Measurements from ENCODE around the gene CHSY3.
A peak's percentile ranks its signal among the peaks of the same experiment; 100 is the strongest.

CHSY3 gene

DNA sequence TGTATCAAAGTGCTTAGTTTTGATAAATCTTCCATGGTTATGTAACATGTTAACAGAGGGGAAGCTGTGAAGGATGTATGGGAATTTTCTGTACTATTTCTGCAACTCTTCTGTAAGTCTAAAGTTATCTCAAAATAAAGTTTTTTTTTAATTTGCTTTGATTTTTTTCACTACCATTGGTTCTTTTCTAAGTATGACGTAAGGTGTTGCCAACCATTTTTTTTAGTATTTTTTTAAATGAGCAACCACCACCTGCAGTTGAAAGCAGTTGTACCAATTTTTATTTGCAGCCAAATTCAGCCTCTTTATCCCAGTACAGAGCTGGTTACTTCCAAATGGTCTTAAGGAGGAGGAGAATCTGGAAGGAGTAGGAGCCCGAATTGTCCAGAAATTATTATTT lies 192.2 kb downstream of the CHSY3 start:
- DNase-seq (ENCODE audit: low read depth in 2 of 2): no peak

DNA sequence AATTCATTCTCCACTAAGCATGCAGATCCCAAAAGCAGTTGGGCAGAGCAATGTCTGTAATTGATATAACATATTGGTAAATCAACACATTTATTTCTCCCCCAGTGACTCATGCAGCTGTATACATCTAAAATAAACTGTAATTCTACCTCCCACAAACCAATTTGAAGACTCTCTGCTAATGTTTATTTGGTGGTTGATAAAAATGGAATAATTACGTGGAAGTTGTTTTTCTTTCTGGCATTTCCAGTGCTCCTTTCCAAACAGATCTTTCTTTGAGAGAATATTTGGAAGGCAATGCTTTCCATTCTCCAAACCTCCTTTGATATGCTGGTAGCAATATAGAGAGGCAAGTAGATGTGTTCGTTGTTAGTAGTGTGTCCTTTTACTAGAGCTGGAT lies 194.7 kb downstream of the CHSY3 start:
- DNase-seq (ENCODE audit: low read depth in 2 of 2): no peak

DNA sequence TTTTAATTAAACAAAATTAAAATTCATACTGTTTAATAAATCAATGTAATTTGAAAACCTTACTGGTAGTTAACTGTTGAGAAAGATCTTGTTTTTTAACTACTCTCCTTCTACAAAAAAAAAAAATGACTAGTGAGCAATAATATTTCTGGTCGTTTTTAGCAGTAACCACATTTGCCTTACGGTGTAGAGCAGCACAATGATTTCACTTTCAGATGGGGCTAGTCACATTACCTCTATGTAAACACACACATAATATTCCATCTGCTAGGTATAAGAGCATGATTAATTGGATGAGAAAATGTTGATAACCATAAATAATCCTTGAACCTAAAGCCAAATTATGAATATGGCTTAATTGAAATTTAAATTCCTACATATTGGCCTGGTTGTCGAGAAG lies 198.1 kb downstream of the CHSY3 start:
- no peak for DNase-seq (ENCODE audit: low read depth in 2 of 2)

DNA sequence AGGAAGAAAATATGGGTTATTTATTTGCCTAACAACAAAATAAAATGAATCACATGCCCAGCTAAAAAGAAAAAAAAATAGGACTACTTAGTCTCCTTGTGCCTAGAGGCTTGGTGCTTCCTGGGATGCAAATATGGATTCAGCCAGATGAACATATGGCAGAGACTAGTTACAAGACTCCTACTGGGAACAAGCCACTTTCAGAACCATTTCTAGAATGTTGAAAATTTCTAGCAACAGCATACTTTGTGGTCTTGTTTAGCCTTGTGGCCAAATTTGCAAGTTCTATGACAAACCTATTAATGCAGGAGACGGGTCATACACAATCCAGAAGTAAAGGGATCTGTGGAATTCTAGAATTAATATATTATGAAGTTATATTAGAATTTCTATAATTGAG lies 198.7 kb downstream of the CHSY3 start:
- no peak for DNase-seq (ENCODE audit: low read depth in 2 of 2)

DNA sequence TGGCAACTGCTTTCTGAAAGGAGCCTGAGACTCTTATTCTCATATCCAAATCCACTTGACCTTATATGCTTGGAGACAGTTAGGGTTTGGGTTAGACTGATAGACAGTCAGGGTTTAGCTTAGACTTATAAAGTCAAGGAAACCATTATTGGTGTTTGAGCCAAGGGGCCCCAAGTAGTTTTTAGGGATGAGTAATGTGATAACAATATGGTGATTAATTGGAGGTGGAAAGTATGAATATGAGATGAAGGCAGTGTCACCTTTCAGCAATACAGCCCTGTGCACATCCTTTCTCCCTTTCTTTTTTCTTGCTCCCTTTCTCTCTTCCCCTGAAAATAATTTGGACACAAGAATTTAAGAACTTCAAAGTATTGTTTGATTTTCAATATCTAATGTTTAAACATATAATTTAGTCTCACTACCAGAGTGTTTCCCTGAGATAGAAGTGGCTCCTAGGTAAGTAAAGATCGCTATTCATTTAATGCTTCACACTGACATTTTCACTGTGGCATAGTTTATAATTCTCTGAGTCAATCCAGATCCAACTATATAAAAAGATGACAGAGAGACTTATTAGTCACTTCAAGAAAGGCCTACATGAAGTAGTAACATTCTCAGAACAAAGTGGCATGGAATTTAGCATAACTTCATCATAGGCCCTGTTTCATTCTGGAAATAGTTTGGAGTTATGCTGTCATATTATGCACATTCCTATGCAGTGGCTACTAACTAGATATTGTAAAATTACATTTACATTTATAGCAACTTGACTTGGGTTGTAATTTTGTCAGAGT lies 200.8 kb downstream of the CHSY3 start:
- peak in 1 of 2 experiments; percentile 22 for DNase-seq (ENCODE audit: low read depth in 2 of 2)

DNA sequence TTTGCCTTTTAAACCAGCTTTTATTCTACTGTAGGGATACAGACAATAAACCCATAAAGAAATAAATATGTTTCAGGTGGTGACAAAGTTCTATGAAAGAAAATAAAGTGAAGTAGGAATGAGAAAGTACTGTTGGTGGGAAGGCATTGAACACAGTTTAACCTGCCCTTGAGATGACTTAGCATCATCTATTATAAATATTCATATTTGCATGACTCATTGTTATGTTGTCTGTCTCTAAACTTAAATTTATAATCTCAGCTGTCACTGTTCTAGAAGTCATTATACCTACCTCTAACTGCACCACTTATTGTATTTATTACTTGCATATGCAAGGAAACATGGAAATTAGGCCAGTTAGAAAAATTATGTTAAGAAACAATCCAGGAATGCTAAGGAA lies 202.2 kb downstream of the CHSY3 start:
- no peak for DNase-seq (ENCODE audit: low read depth in 2 of 2)

DNA sequence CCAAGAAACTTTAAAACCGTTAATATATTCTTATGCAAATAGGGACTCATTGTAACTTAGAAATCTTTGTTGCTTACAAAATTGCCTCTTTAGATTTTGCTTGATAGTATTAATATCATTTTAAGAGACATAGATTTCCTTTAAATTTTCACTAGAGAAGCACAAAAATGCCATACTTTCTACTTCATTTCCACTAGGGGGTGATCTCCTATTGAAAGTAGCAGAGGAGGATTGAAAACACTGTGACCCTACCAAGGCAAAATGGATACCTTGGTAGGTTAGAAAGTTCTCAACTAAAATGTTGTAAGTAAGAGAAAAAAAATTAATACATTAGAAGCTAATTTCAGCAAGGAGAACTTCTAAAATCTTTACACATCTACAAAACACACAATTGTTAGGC lies 204.9 kb downstream of the CHSY3 start:
- no peak for DNase-seq (ENCODE audit: low read depth in 2 of 2)

DNA sequence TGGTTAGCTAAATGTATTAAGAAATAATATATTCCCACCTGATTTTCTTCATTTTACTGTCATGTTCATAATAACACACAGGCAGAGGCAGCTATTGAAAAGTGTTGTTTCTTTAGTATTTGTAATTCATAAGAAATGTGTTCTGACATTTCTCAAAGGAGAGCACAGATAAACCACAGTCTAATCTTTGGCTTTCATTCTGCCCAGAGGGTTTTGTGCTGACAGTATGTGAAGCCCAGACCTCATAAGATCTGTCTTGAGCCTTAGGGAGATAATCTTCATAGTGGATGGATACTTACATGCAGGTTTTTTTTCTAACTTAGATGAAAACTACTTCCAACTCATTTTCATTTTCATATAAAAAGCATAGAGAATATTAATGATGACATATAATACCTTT lies 206.1 kb downstream of the CHSY3 start:
- no peak for DNase-seq (ENCODE audit: low read depth in 2 of 2)

DNA sequence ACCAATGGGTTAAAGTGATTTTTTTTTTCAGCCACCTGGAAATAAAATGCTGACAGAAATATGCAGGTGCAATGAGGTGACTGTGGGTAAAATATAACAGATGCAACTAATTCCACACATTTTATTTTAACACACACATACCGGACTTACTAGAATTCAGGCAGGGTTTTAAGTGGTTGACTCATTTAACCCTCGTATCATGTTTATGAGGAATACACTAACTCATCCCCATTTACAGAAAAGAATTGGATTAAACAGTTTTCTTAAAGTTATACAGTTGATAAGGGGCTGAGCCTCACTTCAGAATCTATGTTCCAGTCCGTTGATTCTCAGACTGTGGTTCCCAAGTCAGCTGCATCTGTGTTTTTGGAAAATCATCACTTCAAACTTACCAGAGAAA lies 207.5 kb downstream of the CHSY3 start:
- DNase-seq (ENCODE audit: low read depth in 2 of 2): no peak

DNA sequence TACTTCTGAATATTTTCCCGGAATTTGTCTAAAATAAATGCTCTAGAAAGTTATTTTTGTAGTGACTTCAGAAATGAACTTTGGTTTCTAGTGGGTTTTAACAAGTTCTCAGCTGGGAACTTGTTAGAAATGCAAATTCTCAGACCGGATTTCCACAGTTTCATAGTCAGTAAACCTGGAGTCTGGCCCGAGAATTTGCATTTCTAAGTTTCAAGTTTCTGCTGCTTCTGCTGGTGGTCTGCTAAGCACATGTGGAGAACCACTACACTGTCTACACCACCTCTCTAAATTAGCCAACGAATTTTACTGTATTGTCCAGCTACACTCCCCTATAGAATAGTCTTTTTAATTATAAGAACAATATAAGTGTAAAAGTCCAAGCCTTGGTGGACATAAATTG lies 208.0 kb downstream of the CHSY3 start:
- no peak for DNase-seq (ENCODE audit: low read depth in 2 of 2)

DNA sequence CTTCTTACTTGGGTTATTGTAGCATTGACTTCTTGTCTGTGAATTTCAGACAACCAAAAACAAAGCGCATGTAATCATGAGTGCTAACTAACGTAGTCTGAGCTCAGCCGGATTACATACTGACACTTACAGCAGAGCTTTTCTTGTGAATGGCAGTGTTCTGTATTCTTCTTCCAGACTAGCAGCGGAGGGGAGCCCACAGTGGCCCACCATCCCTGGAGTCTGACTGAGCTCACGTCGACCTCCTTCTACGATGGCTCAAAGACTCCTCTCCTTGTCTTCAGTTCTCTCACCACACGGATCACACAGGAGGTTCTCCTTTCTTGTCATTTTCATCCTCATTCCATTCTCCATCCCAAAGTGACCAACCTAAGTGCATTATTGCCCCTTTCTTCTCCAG lies 211.4 kb downstream of the CHSY3 start:
- no peak for DNase-seq (ENCODE audit: low read depth in 2 of 2)

DNA sequence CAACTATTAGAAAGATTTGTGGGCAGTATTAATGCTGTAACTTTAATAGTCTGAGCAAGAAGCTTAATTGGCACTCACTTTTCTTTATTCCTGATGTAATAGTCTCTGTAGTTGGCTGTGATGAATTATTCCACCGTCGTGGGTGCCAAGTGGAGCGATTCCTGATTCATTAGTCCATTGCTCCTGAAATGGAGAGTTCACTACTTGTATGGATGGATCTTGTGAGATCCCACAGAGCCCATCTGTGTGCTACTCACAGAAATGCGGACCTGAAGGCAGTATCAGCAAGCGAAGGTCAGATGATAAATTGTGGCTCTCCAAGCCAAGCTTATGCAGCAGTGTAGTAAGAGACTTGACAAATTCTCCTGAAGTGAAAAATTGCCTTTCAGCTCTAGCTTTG lies 212.2 kb downstream of the CHSY3 start:
- no peak for DNase-seq (ENCODE audit: low read depth in 2 of 2)

DNA sequence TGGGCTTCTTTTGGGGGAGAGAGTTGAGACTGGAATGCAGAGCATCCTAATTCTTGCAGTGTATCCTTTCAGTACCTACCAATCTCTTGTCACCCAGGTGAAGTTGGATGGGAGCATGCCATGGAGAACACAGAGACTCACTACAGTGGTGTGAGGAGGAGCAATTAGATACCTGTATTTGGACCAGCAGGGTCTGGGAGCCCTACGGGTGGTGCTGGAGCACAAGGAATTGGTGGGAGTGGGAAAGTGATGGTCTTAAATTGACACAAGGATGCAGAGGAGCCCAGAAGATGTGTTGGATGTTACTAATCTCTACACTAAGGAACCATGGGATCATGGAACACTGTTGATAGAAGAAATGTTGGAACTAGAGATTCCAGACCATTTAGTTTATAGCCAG lies 212.7 kb downstream of the CHSY3 start:
- no peak for DNase-seq (ENCODE audit: low read depth in 2 of 2)

DNA sequence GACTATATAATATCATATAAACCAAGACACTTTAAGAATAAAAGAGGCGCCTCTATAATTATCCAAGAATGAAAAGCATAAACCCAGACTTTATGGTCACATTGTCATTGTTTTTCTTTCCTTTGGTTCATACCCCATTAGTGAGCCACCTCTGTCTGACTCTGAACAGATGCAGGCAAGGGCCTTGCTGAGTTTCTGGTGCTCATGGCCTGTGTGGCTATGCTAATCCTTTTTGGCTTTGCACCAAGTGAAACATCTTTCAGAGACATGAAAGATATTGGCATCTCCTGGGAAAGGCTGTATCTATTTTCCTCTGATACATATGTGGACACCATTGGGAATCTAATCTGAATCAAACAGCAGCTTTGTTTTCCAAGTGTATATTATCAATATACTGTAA lies 222.5 kb downstream of the CHSY3 start:
- no peak for DNase-seq (ENCODE audit: low read depth in 2 of 2)

DNA sequence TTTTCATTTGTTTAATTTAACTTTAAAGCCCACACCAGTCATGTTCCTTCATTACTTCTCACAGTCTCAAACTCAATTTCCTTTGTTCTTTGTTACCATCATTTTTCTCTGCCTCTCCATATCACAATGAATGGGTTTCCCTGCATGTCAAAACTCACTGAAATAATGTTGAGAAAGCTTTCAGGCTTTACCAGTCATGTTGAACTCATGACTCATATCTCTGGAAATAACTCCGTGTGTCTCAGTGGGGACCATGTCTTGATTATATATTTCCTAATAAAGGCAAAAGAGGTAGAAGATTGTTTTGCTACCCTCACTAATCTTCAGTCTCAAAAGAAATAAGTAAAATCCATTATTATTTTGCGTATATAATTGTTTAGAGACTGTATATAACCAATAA lies 231.2 kb downstream of the CHSY3 start:
- peak; percentile 71 to 73 for DNase-seq (ENCODE audit: low read depth in 2 of 2)

DNA sequence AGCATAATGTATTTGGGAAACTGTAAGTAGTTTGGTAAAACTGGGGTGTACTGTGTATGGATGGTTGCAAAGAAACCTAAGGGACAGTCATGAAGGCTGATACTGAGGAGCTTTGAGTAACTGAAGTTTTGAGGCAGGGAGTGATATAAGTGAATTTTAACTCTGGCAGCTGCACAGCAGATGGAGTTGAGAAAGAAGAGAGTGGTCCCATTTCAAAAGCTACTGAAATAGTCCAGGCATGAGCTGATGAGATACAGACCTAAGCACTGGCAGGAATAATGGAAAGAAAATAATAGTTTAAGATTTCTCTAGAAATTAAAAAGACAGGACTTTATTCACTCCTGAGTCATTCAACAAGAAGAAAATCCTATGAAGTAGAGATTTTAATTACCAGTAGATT lies 232.0 kb downstream of the CHSY3 start:
- DNase-seq (ENCODE audit: low read depth in 2 of 2): peak; percentile 49 to 51

DNA sequence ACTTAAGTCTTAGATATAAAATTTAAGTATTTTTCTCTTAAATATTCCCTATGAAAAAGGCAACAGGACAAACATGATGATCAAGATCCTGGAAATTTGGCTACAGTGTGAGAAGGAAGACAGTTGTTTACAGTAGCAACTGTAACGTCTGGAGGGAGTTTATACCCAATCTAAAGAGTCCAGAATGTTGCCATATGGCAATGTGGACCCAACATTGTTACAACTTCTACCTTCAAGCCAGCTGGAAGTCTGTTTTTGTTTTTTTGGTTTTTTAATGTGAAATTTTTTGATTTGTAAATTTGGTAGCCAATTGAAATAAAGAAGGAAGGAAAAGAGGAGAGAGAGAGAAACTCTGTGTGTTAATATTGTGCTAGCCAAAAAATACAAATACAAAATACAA lies 233.4 kb downstream of the CHSY3 start:
- no peak for DNase-seq (ENCODE audit: low read depth in 2 of 2)

DNA sequence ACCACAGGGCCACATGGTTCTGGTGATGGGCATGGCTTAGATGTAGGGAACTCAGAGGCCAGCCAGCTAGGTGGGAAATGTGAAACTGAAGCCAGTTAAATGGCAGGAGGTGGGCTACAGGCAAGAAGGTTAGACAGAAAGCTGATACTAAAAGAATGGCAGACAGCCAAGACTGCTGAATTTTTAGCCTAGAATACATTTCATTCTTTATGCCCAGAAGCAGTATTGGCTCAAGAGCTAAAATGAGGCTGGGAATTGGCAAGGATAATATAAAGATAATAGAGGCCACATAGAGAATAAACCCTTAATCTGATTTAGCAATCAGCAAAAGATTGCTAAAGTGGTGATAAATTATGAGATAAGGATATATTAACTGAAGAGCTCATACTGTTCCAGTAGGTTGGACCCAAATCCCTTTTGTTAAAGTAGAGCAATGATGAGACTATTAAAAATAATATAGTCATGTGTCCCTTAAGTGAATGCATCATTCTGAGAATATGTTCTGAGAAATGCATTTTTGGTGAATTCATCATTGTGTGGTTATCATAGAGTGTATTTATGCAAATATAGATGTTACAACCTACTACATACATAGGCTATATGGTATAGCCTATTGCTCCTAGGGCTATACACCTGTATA lies 234.3 kb downstream of the CHSY3 start:
- peak in 1 of 2 experiments; percentile 44 for DNase-seq (ENCODE audit: low read depth in 2 of 2)

DNA sequence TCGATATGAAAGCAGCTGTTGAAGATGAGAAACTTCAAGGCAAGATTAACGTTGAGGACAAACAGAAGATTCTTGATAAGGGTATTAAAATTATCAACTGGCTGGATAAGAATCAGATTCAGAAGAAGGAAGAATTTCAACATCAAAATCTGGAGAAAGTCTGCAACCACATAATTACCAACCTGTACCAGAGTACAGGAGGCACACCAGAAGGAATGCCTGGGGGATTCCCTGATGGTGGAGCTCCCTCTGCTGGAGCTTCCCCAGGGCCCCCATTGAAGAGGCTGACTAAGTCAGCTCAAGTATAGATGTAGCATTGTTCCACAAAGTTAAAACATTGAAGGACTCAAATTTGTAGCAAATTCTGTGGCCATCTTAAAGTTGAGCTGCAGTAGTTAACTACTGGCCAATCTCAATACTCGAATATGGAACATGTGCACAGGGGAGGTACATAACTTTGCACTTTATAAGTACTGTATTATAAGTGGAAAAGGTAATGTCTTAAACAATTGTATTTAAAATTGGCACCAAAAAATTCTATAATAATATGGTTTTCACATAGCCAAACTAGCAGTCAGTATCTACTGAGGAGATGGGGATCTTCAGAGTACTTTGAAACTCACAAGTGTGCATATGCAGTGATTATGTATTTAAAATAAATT lies 237.5 kb downstream of the CHSY3 start:
- DNase-seq (ENCODE audit: low read depth in 2 of 2): peak in 1 of 2 experiments; percentile 22

DNA sequence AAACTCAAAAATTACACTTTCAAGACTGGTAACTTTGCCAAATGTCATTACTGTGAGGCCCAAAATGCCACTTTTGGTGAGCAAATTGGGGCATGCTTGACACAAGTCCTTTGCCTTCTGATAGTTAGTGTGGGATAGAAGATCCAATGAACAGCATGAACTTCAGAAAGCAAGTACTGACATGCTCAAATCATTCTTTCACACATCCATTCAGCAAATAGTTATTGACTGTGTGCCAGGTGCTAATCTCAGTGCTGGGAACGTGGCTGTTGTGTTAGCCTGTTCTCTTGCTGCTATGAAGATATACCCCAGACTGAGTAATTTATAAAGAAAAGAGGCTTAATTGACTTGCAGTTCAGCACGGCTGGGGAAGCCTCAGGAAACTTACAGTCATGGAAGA lies 247.0 kb downstream of the CHSY3 start:
- no peak for DNase-seq (ENCODE audit: low read depth in 2 of 2)

DNA sequence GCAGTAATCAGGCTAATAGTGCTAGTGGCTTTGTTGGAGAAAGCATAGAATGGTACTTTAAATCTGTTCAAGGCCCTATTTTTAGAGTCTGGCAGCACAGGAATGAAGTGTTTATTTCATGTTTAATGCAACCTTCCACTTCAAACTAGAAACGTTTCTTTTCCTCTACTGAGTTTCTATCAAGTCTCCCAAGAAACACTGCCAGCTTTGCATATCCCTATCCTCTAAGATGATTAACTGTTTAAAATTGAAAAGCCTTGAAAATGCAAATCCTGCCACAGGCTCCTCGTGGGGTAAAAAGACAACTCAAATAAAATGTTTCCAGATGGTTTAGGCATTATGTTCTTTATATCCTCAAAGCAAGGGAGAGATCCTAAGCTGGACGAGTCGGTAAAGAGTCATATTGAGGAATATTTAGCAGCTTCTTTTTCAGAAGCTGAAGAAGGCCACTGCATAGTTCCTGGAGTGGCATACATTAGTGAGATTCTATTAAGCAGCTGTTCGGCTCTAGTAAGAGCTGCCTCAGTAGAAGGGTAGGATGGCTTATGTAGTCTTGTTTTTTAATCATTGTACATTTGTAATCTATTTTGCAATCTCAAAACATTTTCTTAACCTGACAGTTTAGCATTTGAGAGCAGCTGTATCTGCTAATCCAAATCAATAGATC lies 251.2 kb downstream of the CHSY3 start:
- peak; percentile 40 to 42 for DNase-seq (ENCODE audit: low read depth in 2 of 2)

DNA sequence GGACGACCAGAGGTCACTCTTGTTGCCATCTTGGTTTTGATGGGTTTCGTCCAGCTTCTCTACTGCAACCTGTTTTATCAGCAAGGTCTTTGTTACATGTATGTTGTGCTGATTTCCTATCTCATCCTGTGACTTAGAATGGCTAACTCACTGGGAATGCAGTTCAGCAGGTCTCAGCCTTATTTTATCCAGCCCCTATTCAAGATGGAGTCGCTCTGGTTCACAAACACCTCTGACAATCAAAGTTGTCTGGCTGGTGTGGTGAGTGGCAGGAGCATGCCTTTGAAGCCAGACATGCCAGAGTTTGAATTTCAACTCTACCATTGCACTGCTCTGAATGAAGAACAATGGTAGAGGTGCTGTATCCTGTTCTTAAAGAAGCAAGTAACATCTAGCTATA lies 253.8 kb downstream of the CHSY3 start:
- no peak for DNase-seq (ENCODE audit: low read depth in 2 of 2)

DNA sequence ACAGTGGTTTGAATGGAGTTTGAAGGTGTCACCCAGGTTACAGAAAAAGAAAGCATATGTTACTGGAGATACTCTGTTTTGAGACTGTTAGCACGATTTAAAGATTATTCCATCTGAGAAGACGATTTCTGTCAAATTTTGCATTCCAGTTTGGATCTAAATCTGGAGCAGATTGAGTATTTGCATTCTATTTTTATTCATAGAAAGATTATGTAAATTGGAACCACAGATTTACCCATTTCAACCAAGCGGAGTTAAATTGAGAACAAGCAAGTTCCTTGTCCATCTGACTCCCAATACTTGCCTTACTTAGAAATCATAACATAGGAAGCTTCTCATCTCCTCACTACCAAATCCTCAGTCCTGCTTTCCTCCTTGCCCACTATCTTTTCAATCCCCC lies 255.7 kb downstream of the CHSY3 start:
- no peak for DNase-seq (ENCODE audit: low read depth in 2 of 2)
